GM11168 (cell line): ENCODE measurements around the gene SSNA1.

ENCODE experiments used
- in situ Hi-C: fragments of 300-500 bp; cut with MboI; formaldehyde crosslinking; loops from one replicate; pipeline ENCODE4 v1.12.0; 2022; ENCODE audit warnings: low sequenced_read_pairs; ENCODE audit not compliant: unreplicated experiment

Gene SSNA1

GRCh38 chr9:137227853-137228505 lies 39.5 kb downstream of the SSNA1 start:
- in situ Hi-C loops: no loop called here

GRCh38 chr9:137228506-137228967 lies 40.1 kb downstream of the SSNA1 start:
- in situ Hi-C loops: no loop called here

- in situ Hi-C loops: no loop called here
Observed at GRCh38 chr9:137228968-137229896, 40.8 kb downstream of the SSNA1 start.

GRCh38 chr9:137229903-137230704 lies 41.6 kb downstream of the SSNA1 start:
- in situ Hi-C loops: loop anchor here (5.0 kb wide), 1 partner anchor 108 kb away; no protein-coding TSS in a partner anchor

GRCh38 chr9:137230705-137231371 lies 42.4 kb downstream of the SSNA1 start, which contains the start of gene SLC34A3:
Gene SLC34A3 (plus strand): TSS chr9:137230901. CDS start chr9:137231703, 802 bp downstream.
- in situ Hi-C loops: loop anchor here (5.0 kb wide), 1 partner anchor 109 kb away; no protein-coding TSS in a partner anchor

- in situ Hi-C loops: loop anchor here (5.0 kb wide), 1 partner anchor 109 kb away; no protein-coding TSS in a partner anchor
Observed at GRCh38 chr9:137231372-137232039, 43.0 kb downstream of the SSNA1 start.

- in situ Hi-C loops: loop anchor here (5.0 kb wide), 1 partner anchor 110 kb away; no protein-coding TSS in a partner anchor
Observed at GRCh38 chr9:137232101-137232500, 43.6 kb downstream of the SSNA1 start.

- in situ Hi-C loops: loop anchor here (5.0 kb wide), 1 partner anchor 110 kb away; no protein-coding TSS in a partner anchor
Observed at GRCh38 chr9:137232510-137232909, 44.0 kb downstream of the SSNA1 start.

GRCh38 chr9:137233143-137233980 lies 44.9 kb downstream of the SSNA1 start:
- in situ Hi-C loops: loop anchor here (5.0 kb wide), 1 partner anchor 111 kb away; no protein-coding TSS in a partner anchor

GRCh38 chr9:137234055-137234697 lies 45.7 kb downstream of the SSNA1 start:
- in situ Hi-C loops: loop anchor here (5.0 kb wide), 1 partner anchor 112 kb away; no protein-coding TSS in a partner anchor

GRCh38 chr9:137234758-137235423 lies 46.4 kb downstream of the SSNA1 start:
- in situ Hi-C loops: loop anchor here (5.0 kb wide), 1 partner anchor 113 kb away; no protein-coding TSS in a partner anchor

- in situ Hi-C loops: no loop called here
Observed at GRCh38 chr9:137235424-137236237, 47.2 kb downstream of the SSNA1 start.

GRCh38 chr9:137236238-137236935 lies 47.9 kb downstream of the SSNA1 start:
- in situ Hi-C loops: no loop called here

GRCh38 chr9:137236936-137237421 lies 48.5 kb downstream of the SSNA1 start:
- in situ Hi-C loops: no loop called here
